OCI-LY3 (cell line): ENCODE measurements around the gene OPTC.

Experiments used
- H2AFZ ChIP-seq: fragments of 200-600, 300-600 bp; shearing (Covaris generic); 2 replicates; pipeline ENCODE4 v1.6.0; 2014; ENCODE audit warnings: antibody characterized with exemption, low read depth, low read length
- H3K27ac ChIP-seq: fragments of 200-600, 300-600 bp; sonication (generic); 2 replicates; pipeline ENCODE4 v1.5.1; 2014; ENCODE audit warnings: mild to moderate bottlenecking, low read length, moderate library complexity, mixed read lengths
- H3K27me3 ChIP-seq: fragments of 200-600, 300-600 bp; sonication (generic); 2 replicates; pipeline ENCODE4 v1.6.1; 2014; ENCODE audit warnings: low read depth, low read length, mixed read lengths
- H3K36me3 ChIP-seq: fragments of 200-600, 300-600 bp; sonication (generic); replicated peaks from 2 replicates; pipeline ENCODE3; 2014; ENCODE audit warnings: low read depth, low read length, mixed read lengths
- H3K4me1 ChIP-seq: fragments of 300-600, 200-600 bp; sonication (generic); 2 replicates; pipeline ENCODE4 v1.6.1; 2014; ENCODE audit warnings: low read length, mixed read lengths
- H3K4me2 ChIP-seq: fragments of 200-600, 300-600 bp; sonication (generic); 2 replicates; pipeline ENCODE4 v1.6.1; 2014; ENCODE audit warnings: low read length, mixed read lengths
- H3K4me3 ChIP-seq: fragments of 300-600, 200-600 bp; sonication (generic); 2 replicates; pipeline ENCODE4 v1.5.1; 2014; ENCODE audit warnings: antibody characterized with exemption, mild to moderate bottlenecking, low read length, moderate library complexity
- H3K79me2 ChIP-seq: fragments of 300-600, 200-600 bp; shearing (Covaris generic); 2 replicates; pipeline ENCODE4 v1.6.1; 2014; ENCODE audit warnings: mild to moderate bottlenecking, low read length, mixed read lengths
- H3K9ac ChIP-seq: fragments of 300-600, 200-600 bp; shearing (Covaris generic); 2 replicates; pipeline ENCODE4 v1.6.0; 2014; ENCODE audit warnings: mild to moderate bottlenecking, low read length, moderate library complexity
- H3K9me3 ChIP-seq: fragments of 200-600, 300-600 bp; shearing (Covaris generic); 2 replicates; pipeline ENCODE4 v1.6.1; 2014; ENCODE audit warnings: low read length, mixed read lengths; ENCODE audit not compliant: insufficient read depth
- H4K20me1 ChIP-seq: fragments of 200-600, 300-600 bp; sonication (generic); 2 replicates; pipeline ENCODE4 v1.6.1; 2016; ENCODE audit warnings: low read length, mixed read lengths; ENCODE audit not compliant: insufficient read depth
- EZH2phosphoT487 ChIP-seq: fragments of 200-600 bp; shearing (Covaris generic); IDR thresholded peaks from 2 replicates; pipeline ENCODE4 v1.6.1; 2018; ENCODE audit warnings: antibody characterized with exemption, mixed run types, low read depth
- TF ChIP-seq, protein P1 (sequence below): fragments of 200-600, 300-600 bp; sonication (generic); IDR thresholded peaks from 2 replicates; pipeline ENCODE4 v1.5.1; 2014; ENCODE audit warnings: antibody characterized with exemption, low read length, low read depth

Gene OPTC

DNA sequence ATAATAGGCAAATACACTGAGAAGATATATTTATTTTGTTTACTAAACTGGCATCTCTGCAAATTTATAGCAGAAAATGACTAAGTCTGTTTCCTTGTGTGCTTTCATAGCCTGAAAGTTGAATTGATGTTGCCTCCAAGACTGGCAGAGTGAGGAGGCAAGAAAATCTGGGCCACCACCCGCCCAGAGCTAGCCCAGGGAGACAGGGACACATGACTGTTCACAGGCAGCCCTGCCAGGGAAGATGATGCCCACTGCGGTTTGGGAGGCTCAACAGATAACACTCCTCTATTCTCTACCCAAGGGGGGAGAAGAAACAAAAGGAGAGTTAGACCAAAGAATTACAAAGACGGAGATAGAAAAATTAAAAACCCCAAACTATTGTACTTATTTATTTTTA lies 37.1 kb downstream of the OPTC start:
- Histone ChIP-seq H3K79me2 (no peaks in the 10 kb centered on the region), H3K27me3 (peaks cover 22% of the 10 kb centered on the region), H2AFZ (no peak overlapping the region), H4K20me1 (no peaks in the 10 kb centered on the region), H3K4me2 (no peak overlapping the region), H3K9ac (no peak overlapping the region), H3K9me3 (no peaks in the 10 kb centered on the region), H3K27ac (no peak overlapping the region), H3K4me1 (peaks cover 2% of the 10 kb centered on the region; the same call in 1 of the 2 replicates), H3K4me3 (no peak overlapping the region), H3K36me3 (no peaks in the 10 kb centered on the region)
- TF ChIP-seq, protein P1, sequence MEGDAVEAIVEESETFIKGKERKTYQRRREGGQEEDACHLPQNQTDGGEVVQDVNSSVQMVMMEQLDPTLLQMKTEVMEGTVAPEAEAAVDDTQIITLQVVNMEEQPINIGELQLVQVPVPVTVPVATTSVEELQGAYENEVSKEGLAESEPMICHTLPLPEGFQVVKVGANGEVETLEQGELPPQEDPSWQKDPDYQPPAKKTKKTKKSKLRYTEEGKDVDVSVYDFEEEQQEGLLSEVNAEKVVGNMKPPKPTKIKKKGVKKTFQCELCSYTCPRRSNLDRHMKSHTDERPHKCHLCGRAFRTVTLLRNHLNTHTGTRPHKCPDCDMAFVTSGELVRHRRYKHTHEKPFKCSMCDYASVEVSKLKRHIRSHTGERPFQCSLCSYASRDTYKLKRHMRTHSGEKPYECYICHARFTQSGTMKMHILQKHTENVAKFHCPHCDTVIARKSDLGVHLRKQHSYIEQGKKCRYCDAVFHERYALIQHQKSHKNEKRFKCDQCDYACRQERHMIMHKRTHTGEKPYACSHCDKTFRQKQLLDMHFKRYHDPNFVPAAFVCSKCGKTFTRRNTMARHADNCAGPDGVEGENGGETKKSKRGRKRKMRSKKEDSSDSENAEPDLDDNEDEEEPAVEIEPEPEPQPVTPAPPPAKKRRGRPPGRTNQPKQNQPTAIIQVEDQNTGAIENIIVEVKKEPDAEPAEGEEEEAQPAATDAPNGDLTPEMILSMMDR, result no peak
- no peak for TF ChIP-seq EZH2phosphoT487

DNA sequence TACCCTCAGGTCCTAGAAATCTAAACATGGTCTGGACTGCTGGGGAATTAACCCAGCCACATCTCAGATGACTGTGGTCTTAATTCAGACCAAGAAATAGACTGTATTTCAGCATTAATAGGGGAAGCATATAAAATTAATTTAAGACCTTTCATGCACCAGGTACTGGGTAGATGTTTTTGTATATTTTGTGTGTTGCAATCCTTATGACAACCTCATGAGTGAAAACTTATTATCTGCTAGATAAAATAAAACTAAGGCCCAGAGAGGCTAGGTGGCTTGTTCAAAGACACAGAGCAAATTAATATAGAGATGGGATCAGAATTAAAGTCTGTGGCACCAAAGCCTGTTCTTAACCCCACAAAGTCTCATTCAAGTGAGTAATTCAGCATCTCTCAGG lies 40.1 kb downstream of the OPTC start:
- no peaks in the 10 kb centered on the region for H3K36me3 ChIP-seq
- no peaks in the 10 kb centered on the region for H4K20me1 ChIP-seq
- no peak overlapping the region for H2AFZ ChIP-seq
- H3K27ac ChIP-seq, result no peak overlapping the region
- no peaks in the 10 kb centered on the region for H3K9me3 ChIP-seq
- H3K27me3 ChIP-seq, result peaks cover 33% of the 10 kb centered on the region
- H3K79me2 ChIP-seq, result no peaks in the 10 kb centered on the region
- no peak overlapping the region for H3K4me3 ChIP-seq
- peaks cover 2% of the 10 kb centered on the region; the same call in 1 of the 2 replicates for H3K4me1 ChIP-seq
- TF ChIP-seq, protein P1, result no peak
- TF ChIP-seq EZH2phosphoT487, result no peak
- H3K4me2 ChIP-seq, result no peak overlapping the region
- H3K9ac ChIP-seq, result no peak overlapping the region

GRCh38 chr1:203534526-203534925 lies 40.6 kb downstream of the OPTC start:
- no peaks in the 10 kb centered on the region for H3K36me3 ChIP-seq
- peaks cover under 1% of the 10 kb centered on the region; the same call in 1 of the 2 replicates for H3K4me1 ChIP-seq
- H3K4me3 ChIP-seq, result no peak overlapping the region
- H3K9ac ChIP-seq, result no peak overlapping the region
- no peaks in the 10 kb centered on the region for H3K79me2 ChIP-seq
- no peaks in the 10 kb centered on the region for H3K9me3 ChIP-seq
- H4K20me1 ChIP-seq, result no peaks in the 10 kb centered on the region
- no peak overlapping the region for H2AFZ ChIP-seq
- peaks cover 33% of the 10 kb centered on the region for H3K27me3 ChIP-seq
- H3K4me2 ChIP-seq, result no peak overlapping the region
- no peak overlapping the region for H3K27ac ChIP-seq
- TF ChIP-seq, protein P1, result no peak
- no peak for TF ChIP-seq EZH2phosphoT487

GRCh38 chr1:203536575-203536974 lies 42.6 kb downstream of the OPTC start:
- no peak overlapping the region for H2AFZ ChIP-seq
- no peak overlapping the region for H3K9ac ChIP-seq
- TF ChIP-seq, protein P1, result no peak
- TF ChIP-seq EZH2phosphoT487, result no peak
- H3K27me3 ChIP-seq, result peaks cover 42% of the 10 kb centered on the region
- H3K79me2 ChIP-seq, result no peaks in the 10 kb centered on the region
- no peak overlapping the region for H3K27ac ChIP-seq
- H3K4me3 ChIP-seq, result no peak overlapping the region
- no peaks in the 10 kb centered on the region for H4K20me1 ChIP-seq
- H3K9me3 ChIP-seq, result no peaks in the 10 kb centered on the region
- H3K4me1 ChIP-seq, result no peaks in the 10 kb centered on the region
- H3K36me3 ChIP-seq, result no peaks in the 10 kb centered on the region
- no peak overlapping the region for H3K4me2 ChIP-seq
